K562 (cell line): ENCODE results near the gene CNTN4.

Experiments
- PHF20 ChIP-seq: fragments of 450-650 bp; IDR thresholded peaks from 2 replicates; pipeline ENCODE4 v1.6.1; 2018; ENCODE audit not compliant: partially characterized antibody
- TF ChIP-seq, protein P1 (sequence below): sonication (generic); formaldehyde crosslinking; IDR thresholded peaks from 2 replicates; pipeline ENCODE4 v1.8.1; 2023; ENCODE audit warnings: missing genetic modification reagents, mild to moderate bottlenecking, borderline replicate concordance

- TF ChIP-seq PHF20: no peak
- TF ChIP-seq, protein P1, sequence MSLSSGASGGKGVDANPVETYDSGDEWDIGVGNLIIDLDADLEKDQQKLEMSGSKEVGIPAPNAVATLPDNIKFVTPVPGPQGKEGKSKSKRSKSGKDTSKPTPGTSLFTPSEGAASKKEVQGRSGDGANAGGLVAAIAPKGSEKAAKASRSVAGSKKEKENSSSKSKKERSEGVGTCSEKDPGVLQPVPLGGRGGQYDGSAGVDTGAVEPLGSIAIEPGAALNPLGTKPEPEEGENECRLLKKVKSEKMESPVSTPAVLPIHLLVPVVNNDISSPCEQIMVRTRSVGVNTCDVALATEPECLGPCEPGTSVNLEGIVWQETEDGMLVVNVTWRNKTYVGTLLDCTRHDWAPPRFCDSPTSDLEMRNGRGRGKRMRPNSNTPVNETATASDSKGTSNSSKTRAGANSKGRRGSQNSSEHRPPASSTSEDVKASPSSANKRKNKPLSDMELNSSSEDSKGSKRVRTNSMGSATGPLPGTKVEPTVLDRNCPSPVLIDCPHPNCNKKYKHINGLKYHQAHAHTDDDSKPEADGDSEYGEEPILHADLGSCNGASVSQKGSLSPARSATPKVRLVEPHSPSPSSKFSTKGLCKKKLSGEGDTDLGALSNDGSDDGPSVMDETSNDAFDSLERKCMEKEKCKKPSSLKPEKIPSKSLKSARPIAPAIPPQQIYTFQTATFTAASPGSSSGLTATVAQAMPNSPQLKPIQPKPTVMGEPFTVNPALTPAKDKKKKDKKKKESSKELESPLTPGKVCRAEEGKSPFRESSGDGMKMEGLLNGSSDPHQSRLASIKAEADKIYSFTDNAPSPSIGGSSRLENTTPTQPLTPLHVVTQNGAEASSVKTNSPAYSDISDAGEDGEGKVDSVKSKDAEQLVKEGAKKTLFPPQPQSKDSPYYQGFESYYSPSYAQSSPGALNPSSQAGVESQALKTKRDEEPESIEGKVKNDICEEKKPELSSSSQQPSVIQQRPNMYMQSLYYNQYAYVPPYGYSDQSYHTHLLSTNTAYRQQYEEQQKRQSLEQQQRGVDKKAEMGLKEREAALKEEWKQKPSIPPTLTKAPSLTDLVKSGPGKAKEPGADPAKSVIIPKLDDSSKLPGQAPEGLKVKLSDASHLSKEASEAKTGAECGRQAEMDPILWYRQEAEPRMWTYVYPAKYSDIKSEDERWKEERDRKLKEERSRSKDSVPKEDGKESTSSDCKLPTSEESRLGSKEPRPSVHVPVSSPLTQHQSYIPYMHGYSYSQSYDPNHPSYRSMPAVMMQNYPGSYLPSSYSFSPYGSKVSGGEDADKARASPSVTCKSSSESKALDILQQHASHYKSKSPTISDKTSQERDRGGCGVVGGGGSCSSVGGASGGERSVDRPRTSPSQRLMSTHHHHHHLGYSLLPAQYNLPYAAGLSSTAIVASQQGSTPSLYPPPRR (CRISPR knock-in tag): no peak
Measured at GRCh38 chr3:2823031-2823430, 724.4 kb downstream of the CNTN4 start.
